OCI-LY7 (cell line): ENCODE results near the gene CABP4. TPM values are rescaled to one million over a fixed set of nuclear protein-coding genes. Genes with fewer than 3 reads are reported as not detected.

ENCODE experiments used
- BruUV-seq: library from RNA; stranded (reverse); fragments of 400-500 nt; replicated peaks from 2 replicates; lab custom pipeline; 2021; lab: Mats Ljungman, UMichigan
- CTCF ChIA-PET: fragments of 300-600 bp; sonication (Branson Sonifier 250); formaldehyde crosslinking; loops from one replicate; lab custom pipeline; 2022; ENCODE audit warnings: antibody characterized with exemption; ENCODE audit not compliant: unreplicated experiment; lab: Charles Lee
- POLR2A ChIA-PET: fragments of 300-600 bp; sonication (Branson Sonifier 250); formaldehyde crosslinking; loops from one replicate; lab custom pipeline; 2022; ENCODE audit warnings: antibody characterized with exemption; lab: Charles Lee
- DNase-seq: peaks from one replicate; pipeline ENCODE4 v3.0.0-alpha.2; 2015; ENCODE audit warnings: low spot score
- H2AFZ ChIP-seq: fragments of 200-600 bp; sonication (generic), shearing (Covaris generic); 2 replicates; pipeline ENCODE4 v1.6.1; 2014; ENCODE audit warnings: mild to moderate bottlenecking, antibody characterized with exemption, low read length, moderate library complexity
- H3K27ac ChIP-seq: fragments of 200-600 bp; sonication (generic); 2 replicates; pipeline ENCODE4 v1.5.1; 2014; ENCODE audit warnings: mixed run types, low read depth, mild to moderate bottlenecking, moderate library complexity, low read length, inconsistent platforms; ENCODE audit not compliant: poor library complexity, severe bottlenecking
- H3K36me3 ChIP-seq: fragments of 200-600 bp; sonication (generic); 2 replicates; pipeline ENCODE4 v1.6.1; 2014; ENCODE audit warnings: mild to moderate bottlenecking, antibody characterized with exemption, low read length, moderate library complexity, mixed read lengths; ENCODE audit not compliant: insufficient read depth
- H3K4me1 ChIP-seq: fragments of 200-600 bp; sonication (generic); 2 replicates; pipeline ENCODE4 v1.5.1; 2014; ENCODE audit warnings: mild to moderate bottlenecking, low read length; ENCODE audit not compliant: insufficient read depth, poor library complexity, severe bottlenecking
- H3K4me2 ChIP-seq: fragments of 200-600 bp; sonication (generic); 2 replicates; pipeline ENCODE4 v1.6.1; 2014; ENCODE audit warnings: mild to moderate bottlenecking, low read length
- H3K4me3 ChIP-seq: fragments of 200-600 bp; sonication (generic); 2 replicates; pipeline ENCODE4 v1.5.1; 2014; ENCODE audit warnings: mild to moderate bottlenecking, low read depth, low read length; ENCODE audit not compliant: poor library complexity, severe bottlenecking
- H3K79me2 ChIP-seq: fragments of 200-600 bp; sonication (generic); 2 replicates; pipeline ENCODE4 v1.6.1; 2016; ENCODE audit warnings: low read depth, mild to moderate bottlenecking, low read length, moderate library complexity, mixed read lengths; ENCODE audit not compliant: insufficient read depth
- H3K9me2 ChIP-seq: fragments of 200-600 bp; sonication (generic); 2 replicates; pipeline ENCODE4 v1.6.1; 2016; ENCODE audit warnings: mild to moderate bottlenecking, low read length, mixed read lengths; ENCODE audit not compliant: insufficient read depth
- H3K9me3 ChIP-seq: fragments of 200-600 bp; sonication (generic); 2 replicates; pipeline ENCODE4 v1.6.1; 2014; ENCODE audit warnings: mild to moderate bottlenecking, mixed run types, low read length, mixed read lengths
- H4K20me1 ChIP-seq: fragments of 200-600 bp; sonication (generic); 2 replicates; pipeline ENCODE4 v1.6.1; 2014; ENCODE audit warnings: mild to moderate bottlenecking, antibody characterized with exemption, low read length, moderate library complexity, mixed read lengths; ENCODE audit not compliant: insufficient read depth
- CTCF ChIP-seq: fragments of 200-600 bp; sonication (generic); conservative IDR thresholded peaks from 2 replicates; pipeline ENCODE4 v1.5.1; 2014; ENCODE audit warnings: mild to moderate bottlenecking, antibody characterized with exemption, low read length, moderate library complexity, mixed read lengths
- EZH2phosphoT487 ChIP-seq: fragments of 200-600 bp; sonication (generic); IDR thresholded peaks from 2 replicates; pipeline ENCODE4 v1.6.1; 2018; ENCODE audit warnings: low read depth, borderline replicate concordance, mild to moderate bottlenecking, mixed run types, antibody characterized with exemption, low read length, moderate library complexity, mixed read lengths
- intact Hi-C: fragments of 100-400 bp; cut with micrococcal nuclease; formaldehyde crosslinking; loops from one replicate; pipeline ENCODE4 v1.10.0; 2022; ENCODE audit not compliant: unreplicated experiment
- total RNA-seq, 2 experiments: library from RNA; depleted of rRNA in 1 of 2; stranded (reverse); fragments of >200 nt in 1 of 2; shearing (Covaris generic) in 1 of 2; gene quantifications; 2 replicates each; pipeline ENCODE4 v1.2.3, GENCODE V29; 2014 to 2022

CABP4 gene
- total RNA-seq, 2 experiments from 2014 or later: 3.0 to 11.5 TPM

- CTCF ChIA-PET: no interaction called here
- H3K4me1 ChIP-seq: peaks cover 55% of the 10 kb centered on the region
- intact Hi-C loops: no loop called here
- DNase-seq: no peak
- H4K20me1 ChIP-seq: peaks cover 12% of the 10 kb centered on the region
- BruUV-seq: no TSS peak
- no peak overlapping the region for H3K4me2 ChIP-seq
- no peak overlapping the region for H3K4me3 ChIP-seq
- H3K79me2 ChIP-seq: peaks cover 33% of the 10 kb centered on the region
- H3K27ac ChIP-seq: no peak overlapping the region
- no peak overlapping the region for H2AFZ ChIP-seq
- no peaks in the 10 kb centered on the region for H3K9me3 ChIP-seq
- no peak for TF ChIP-seq CTCF
- no peak for TF ChIP-seq EZH2phosphoT487
- POLR2A ChIA-PET: interaction anchor here (0.7 to 1.4 kb wide), 2 partner anchors 28 to 35 kb away, joined by 6 read pairs; partner anchors contain the start of gene TBC1D10C
- peaks cover 59% of the 10 kb centered on the region for H3K36me3 ChIP-seq
- no peaks in the 10 kb centered on the region for H3K9me2 ChIP-seq
Observed at GRCh38 chr11:67431346-67432249, 23.6 kb upstream of the CABP4 start.

- peak overlapping the region; percentile 97; the same call in 1 of the 2 replicates for H3K4me2 ChIP-seq
- H2AFZ ChIP-seq: no peak overlapping the region
- no peaks in the 10 kb centered on the region for H3K9me3 ChIP-seq
- H4K20me1 ChIP-seq: peaks cover 12% of the 10 kb centered on the region
- H3K4me3 ChIP-seq: no peak overlapping the region
- DNase-seq: no peak
- H3K36me3 ChIP-seq: peaks cover 66% of the 10 kb centered on the region
- peaks cover 41% of the 10 kb centered on the region for H3K79me2 ChIP-seq
- TF ChIP-seq CTCF: no peak
- no peak for TF ChIP-seq EZH2phosphoT487
- intact Hi-C loops: no loop called here
- POLR2A ChIA-PET: no interaction called here
- CTCF ChIA-PET: no interaction called here
- H3K4me1 ChIP-seq: peaks cover 53% of the 10 kb centered on the region
- H3K9me2 ChIP-seq: no peaks in the 10 kb centered on the region
- peak overlapping the region; percentile 94 for H3K27ac ChIP-seq
- BruUV-seq: no TSS peak
Observed at GRCh38 chr11:67432655-67433349, 22.4 kb upstream of the CABP4 start.
